Activated naive CD8-positive, alpha-beta T cell treated with anti-CD3 and anti-CD28 coated beads, Interleukin-2, amount 50 U/mL, for 16 hours (primary cell): Measurements from ENCODE around the gene STK24.

Experiments used
- DNase-seq: peaks from one replicate; pipeline ENCODE4 v3.0.0-alpha.2; 2020; ENCODE audit warnings: low read depth, low spot score

STK24 gene

DNA sequence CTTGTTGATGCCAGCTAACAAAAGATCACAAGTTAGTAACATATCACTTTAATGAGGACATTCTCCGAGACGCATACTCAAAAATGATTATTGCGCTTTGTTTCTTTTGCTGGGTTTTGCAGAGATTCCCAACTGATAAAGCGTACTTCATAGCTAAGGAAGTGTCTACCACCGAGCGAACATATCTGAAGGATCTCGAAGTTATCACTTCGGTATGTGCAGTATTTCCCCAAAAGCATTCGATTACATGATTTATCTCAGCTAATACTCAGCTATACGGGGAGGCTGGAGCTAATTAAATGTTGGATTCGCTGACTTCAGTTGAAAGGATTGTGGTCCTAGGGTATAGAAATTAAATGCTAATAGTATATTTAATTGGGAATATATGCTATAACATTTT, 166.3 kb downstream of the STK24 start:
- no peak for DNase-seq

DNA sequence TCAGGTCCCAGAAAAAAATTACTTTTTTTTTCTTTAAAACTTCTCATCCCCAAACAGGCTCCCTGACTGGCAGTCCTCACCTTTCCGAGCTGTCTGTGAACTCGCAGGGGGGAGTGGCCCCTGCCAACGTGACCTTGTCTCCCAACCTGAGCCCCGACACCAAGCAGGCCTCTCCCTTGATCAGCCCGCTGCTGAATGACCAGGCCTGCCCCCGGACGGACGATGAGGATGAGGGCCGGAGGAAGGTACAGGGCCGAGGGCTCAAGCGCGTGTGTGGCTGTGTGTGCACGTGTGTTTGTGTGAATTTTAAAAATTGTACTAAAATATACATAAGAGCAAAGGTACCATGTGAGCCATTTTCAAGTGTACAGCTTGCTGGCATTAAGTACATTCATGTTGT, 167.6 kb downstream of the STK24 start:
- DNase-seq = no peak

- DNase-seq = no peak
Measured at GRCh38 chr13:98407575-98407974, 169.3 kb downstream of the STK24 start.

DNA sequence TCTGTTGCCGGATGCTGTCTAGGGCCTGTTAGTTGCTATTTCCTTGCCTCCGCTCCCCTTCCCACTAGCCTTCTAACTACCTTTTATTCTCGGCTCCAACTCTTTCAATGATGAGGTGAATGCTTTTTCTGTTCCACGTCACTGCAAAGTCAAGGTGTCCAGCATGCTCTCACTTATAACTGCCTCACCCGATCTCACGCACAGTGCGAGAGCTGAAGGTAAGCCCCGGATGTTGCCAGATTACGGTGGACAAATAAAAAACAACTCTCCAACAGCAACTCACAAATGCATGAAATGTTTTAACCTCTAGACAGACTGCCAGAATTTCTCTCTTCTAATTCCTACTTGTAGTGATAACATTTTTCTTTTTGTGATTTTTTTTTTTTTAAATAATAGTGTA, 169.9 kb downstream of the STK24 start:
- no peak for DNase-seq

DNA sequence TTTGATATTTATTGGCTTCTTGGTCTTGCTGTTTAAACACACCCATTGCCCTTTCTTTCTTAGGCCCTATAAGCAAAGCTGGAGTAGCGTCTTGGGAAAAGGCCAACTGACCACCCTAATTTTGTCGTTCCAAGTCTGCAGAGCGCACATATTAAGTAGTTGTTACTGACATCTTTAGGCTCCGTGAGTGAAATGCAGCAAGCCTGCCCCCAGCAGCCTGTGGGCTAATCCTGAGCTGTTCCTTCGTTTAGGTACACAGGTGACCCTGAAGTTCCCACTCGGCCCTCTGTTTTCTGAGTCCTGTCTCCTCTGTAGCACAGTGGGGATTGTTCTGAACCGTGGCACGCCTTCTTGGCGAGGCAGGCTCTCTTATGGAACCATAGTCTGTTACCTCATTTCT, 170.5 kb downstream of the STK24 start:
- DNase-seq = no peak

DNA sequence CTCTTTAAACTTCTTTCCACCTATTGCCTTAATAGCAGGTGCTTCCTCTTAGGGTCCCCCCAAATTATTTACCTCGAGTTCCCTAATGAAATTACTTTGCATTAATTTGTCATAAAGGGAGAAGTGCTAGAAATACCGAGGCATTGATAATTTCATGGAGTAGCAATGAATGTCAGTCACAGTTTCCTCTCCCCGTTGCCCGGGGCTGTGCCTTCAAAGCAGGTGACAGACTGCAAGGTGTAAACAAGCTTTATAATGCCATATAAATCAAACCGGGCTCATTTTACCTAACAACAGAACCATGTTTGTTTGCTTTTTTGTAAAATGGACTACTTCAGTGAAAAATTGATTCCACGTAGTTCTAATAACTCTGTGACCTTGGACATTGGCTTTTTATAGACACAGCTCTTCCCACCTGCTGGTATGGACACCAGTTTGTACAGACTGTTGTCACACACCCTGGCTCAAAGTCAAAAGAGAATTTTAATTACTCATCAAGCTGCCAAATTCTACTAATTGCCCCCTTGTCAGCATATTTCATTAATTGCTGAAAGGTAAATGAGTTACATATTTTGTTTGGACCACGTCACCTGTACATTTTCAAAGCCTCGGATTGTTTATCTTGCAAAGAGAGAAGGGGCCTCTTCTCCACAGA, 171.1 kb downstream of the STK24 start:
- no peak for DNase-seq

GRCh38 chr13:98405107-98405571, 171.8 kb downstream of the STK24 start:
- no peak for DNase-seq

GRCh38 chr13:98403076-98403475, 173.8 kb downstream of the STK24 start:
- DNase-seq = no peak

- no peak for DNase-seq
Measured at GRCh38 chr13:98401934-98402333, 175.0 kb downstream of the STK24 start.

GRCh38 chr13:98399756-98400155, 177.2 kb downstream of the STK24 start:
- no peak for DNase-seq

- DNase-seq = no peak
Measured at GRCh38 chr13:98398581-98398980, 178.3 kb downstream of the STK24 start.

DNA sequence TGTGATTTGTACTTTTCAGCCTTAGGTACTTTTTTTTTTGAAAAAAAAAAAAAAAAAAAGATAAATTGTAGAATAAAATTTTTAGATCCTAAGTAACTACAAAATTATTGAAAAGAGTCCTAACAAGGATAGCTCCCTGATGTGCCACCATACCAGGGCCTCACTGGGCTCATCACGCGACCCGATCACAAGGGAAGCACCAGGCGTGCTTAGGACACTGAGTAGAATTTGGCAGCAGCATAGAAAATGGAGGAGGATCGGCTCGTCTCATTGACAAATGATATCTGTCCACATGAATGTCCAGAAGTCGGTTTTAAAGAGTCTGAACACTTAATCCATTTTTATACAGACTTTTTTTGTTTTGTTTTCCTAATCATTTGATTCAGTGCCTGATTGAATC, 179.0 kb downstream of the STK24 start:
- no peak for DNase-seq

DNA sequence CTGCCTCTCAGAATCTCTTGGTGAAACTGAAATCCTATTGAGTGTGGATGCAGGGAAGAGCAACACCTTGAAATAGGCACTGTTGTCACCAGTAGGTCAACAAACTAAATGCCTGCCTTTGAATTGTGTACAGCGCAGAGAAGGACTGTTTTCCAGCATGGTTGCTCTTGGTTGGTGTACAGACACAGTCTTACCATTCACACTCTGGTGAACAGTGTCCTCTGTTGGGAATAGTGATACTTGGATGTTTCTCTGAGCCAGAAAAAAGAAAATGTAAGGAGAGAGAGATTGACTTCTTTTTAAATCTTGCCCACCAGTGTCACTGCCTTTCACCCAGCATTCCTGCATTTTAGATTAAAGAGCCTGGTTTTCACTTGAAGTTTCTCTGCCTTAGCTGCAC, 179.7 kb downstream of the STK24 start:
- DNase-seq = no peak

DNA sequence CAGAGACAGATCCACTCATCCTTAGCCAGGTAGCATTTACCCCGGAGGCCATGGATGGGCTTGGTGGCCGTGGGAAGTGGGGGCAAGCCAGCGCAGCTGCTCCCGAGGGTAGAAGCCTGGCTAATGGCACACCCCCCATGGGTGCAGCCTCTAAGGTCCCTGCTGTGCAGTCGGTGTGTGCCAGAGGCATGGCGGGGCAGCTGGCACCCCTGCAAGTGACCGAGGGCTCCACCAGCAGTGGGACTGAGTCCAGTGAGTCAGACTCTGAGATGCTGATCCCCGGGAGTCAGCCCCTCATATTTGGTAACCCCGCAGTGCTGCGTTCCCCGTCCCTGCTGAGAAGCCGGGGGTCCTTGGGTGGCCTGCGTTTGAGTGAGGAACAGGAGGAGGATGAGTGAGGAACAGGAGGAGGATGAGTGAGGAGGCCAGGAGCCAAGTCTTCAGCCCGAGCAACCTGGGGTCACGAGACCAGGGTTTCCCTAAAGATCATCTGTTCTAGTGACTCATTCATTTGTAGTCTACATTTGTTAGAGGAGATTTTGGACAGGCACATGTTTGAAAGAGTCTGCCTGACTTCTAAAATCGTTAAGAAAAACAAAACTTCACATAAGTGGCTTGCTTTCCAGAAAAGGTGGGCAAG, 180.7 kb downstream of the STK24 start:
- no peak for DNase-seq
